Iris pigment epithelial cell (primary cell): ENCODE data around the gene PA2G4.
"Not testable (repeated sequence)": the region's sequence is repeated elsewhere in the genome, so short reads cannot be mapped to it uniquely, and the experiment has no call there.

ENCODE experiments used
- DNase-seq: peaks from one replicate; pipeline ENCODE4 v3.0.0-alpha.2; 2011; ENCODE audit warnings: low read depth

Gene PA2G4

GRCh38 chr12:56104109-56104814 lies at the start of gene PA2G4:
Gene PA2G4, plus strand, starts transcription at chr12:56104559. Its CDS starts 179 bp downstream, at chr12:56104738.
- peak; percentile 99 for DNase-seq

- DNase-seq, result peak; percentile 53
These were observed 44.4 kb upstream of the PA2G4 start for GRCh38 chr12:56059964-56060363.

GRCh38 chr12:56061982-56062381 lies 42.4 kb upstream of the PA2G4 start:
- DNase-seq, result no peak

GRCh38 chr12:56062996-56063395 lies 41.4 kb upstream of the PA2G4 start:
- peak; percentile 49 for DNase-seq

- peak; percentile 49 for DNase-seq
These were observed 32.7 kb upstream of the PA2G4 start for GRCh38 chr12:56071648-56072047.

- DNase-seq, result no peak
These were observed 30.0 kb upstream of the PA2G4 start for GRCh38 chr12:56074396-56074795.

- not testable (repeated sequence) for DNase-seq
These were observed 26.4 kb upstream of the PA2G4 start for GRCh38 chr12:56077966-56078365.

- no peak for DNase-seq
These were observed 25.9 kb upstream of the PA2G4 start for GRCh38 chr12:56078427-56078826.

GRCh38 chr12:56078931-56079722 lies 25.2 kb upstream of the PA2G4 start:
- DNase-seq, result peak; percentile 80

- DNase-seq, result peak; percentile 86
These were observed 24.4 kb upstream of the PA2G4 start, which contains the start of gene ERBB3 for GRCh38 chr12:56079723-56080555. Gene ERBB3, plus strand, starts transcription at chr12:56080165. Its CDS starts 136 bp downstream, at chr12:56080301.

- DNase-seq, result no peak
These were observed 23.7 kb upstream of the PA2G4 start for GRCh38 chr12:56080556-56081138.

GRCh38 chr12:56081393-56082347 lies 22.7 kb upstream of the PA2G4 start:
- DNase-seq, result no peak

GRCh38 chr12:56082382-56082781 lies 22.0 kb upstream of the PA2G4 start:
- no peak for DNase-seq

GRCh38 chr12:56082967-56083366 lies 21.4 kb upstream of the PA2G4 start:
- DNase-seq, result no peak

- DNase-seq, result no peak
These were observed 19.3 kb upstream of the PA2G4 start for GRCh38 chr12:56084958-56085543.

- no peak for DNase-seq
These were observed 18.3 kb upstream of the PA2G4 start for GRCh38 chr12:56086096-56086495.

GRCh38 chr12:56086608-56087007 lies 17.8 kb upstream of the PA2G4 start:
- DNase-seq, result no peak

- DNase-seq, result no peak
These were observed 17.1 kb upstream of the PA2G4 start for GRCh38 chr12:56087220-56087619.

- DNase-seq, result no peak
These were observed 6.6 kb upstream of the PA2G4 start for GRCh38 chr12:56097738-56098137.

- DNase-seq, result no peak
These were observed 5.8 kb upstream of the PA2G4 start for GRCh38 chr12:56098592-56098991.
